ENCODE data around the gene PIK3CB. TPM values are rescaled to one million over a fixed set of nuclear protein-coding genes. Genes with fewer than 3 reads are reported as not detected.

PIK3CB gene
- polyA plus RNA-seq, 3 donors = 14.1 to 33.6 (median 20.4) TPM

- Mint-ChIP-seq H3K4me3 (no peak overlapping the region), H3K36me3 (peaks cover 13 to 31% of the 10 kb centered on the region in 2 donors), H3K4me1 (peaks cover 16% of the 10 kb centered on the region), H3K27ac (peak overlapping the region in 5 of 7 donors; percentile 0 to 83 (median 39)), H3K9me3 (no peaks in the 10 kb centered on the region), H3K27me3 (ENCODE audit: low read depth in 3 of 3) (no peaks in the 10 kb centered on the region)
- WGBS (ENCODE audit: insufficient coverage) = 86% methylated on average over 1 of the region's 3 CpGs
- no peaks in the 10 kb centered on the region for H3K4me1 ChIP-seq (ENCODE audit: control insufficient read depth in 1 of 2, insufficient read depth in 2 of 2, low read length in 2 of 2)
- H3K36me3 ChIP-seq (replicated peaks in 1 of 2; ENCODE audit: control insufficient read depth in 1 of 2, insufficient read depth in 2 of 2, low read length in 2 of 2) = peaks cover under 1 to 18% of the 10 kb centered on the region in 2 donors
- DNase-seq = no peak
- H3K27me3 ChIP-seq (ENCODE audit: control insufficient read depth in 2 of 2, insufficient read depth in 2 of 2, low read length in 2 of 2) = no peaks in the 10 kb centered on the region
- no peaks in the 10 kb centered on the region for H3K9me3 ChIP-seq (replicated peaks in 1 of 2; ENCODE audit: control insufficient read depth in 1 of 2, insufficient read depth in 1 of 2, low read length in 2 of 2)
- H2AFZ ChIP-seq (ENCODE audit: insufficient read depth, low read depth, low read length, poor library complexity, severe bottlenecking) = no peak overlapping the region
- intact Hi-C loops (cut with micrococcal nuclease) = no loop called here
- H3K9ac ChIP-seq (ENCODE audit: insufficient read depth, low read length, poor library complexity, severe bottlenecking) = no peak overlapping the region
- no peak for TF ChIP-seq CTCF (IDR thresholded peaks at IDR 0.05)
- H3K4me2 ChIP-seq (replicated peaks; ENCODE audit: extremely low read depth, low read length, poor library complexity, severe bottlenecking) = no peak overlapping the region
- H3K4me3 ChIP-seq (replicated peaks in 1 of 3; ENCODE audit: low read depth in 2 of 3, low read length in 3 of 3) = no peak overlapping the region
- H3K79me2 ChIP-seq (ENCODE audit: insufficient read depth, low read length) = peaks cover 98% of the 10 kb centered on the region
- H3K27ac ChIP-seq (ENCODE audit: low read depth in 1 of 2, low read length in 2 of 2) = peak overlapping the region in 1 of 2 donors; percentile 33
- H4K20me1 ChIP-seq (ENCODE audit: insufficient read depth, low read length) = peaks cover 80% of the 10 kb centered on the region
These were observed 34.9 kb downstream of the PIK3CB start for GRCh38 chr3:138799822-138800221.

GRCh38 chr3:138797508-138798038, 37.2 kb downstream of the PIK3CB start:
- no CpG with 5 or more reads among the region's 1 CpG for WGBS (ENCODE audit: insufficient coverage)
- Histone ChIP-seq H3K4me3 (replicated peaks in 1 of 3; ENCODE audit: low read depth in 2 of 3, low read length in 3 of 3) (no peak overlapping the region), H3K36me3 (replicated peaks in 1 of 2; ENCODE audit: control insufficient read depth in 1 of 2, insufficient read depth in 2 of 2, low read length in 2 of 2) (peaks cover 21 to 40% of the 10 kb centered on the region in 2 donors), H3K4me2 (replicated peaks; ENCODE audit: extremely low read depth, low read length, poor library complexity, severe bottlenecking) (no peak overlapping the region), H2AFZ (ENCODE audit: insufficient read depth, low read depth, low read length, poor library complexity, severe bottlenecking) (no peak overlapping the region), H4K20me1 (ENCODE audit: insufficient read depth, low read length) (peaks cover 74% of the 10 kb centered on the region), H3K79me2 (ENCODE audit: insufficient read depth, low read length) (peaks cover 98% of the 10 kb centered on the region), H3K27me3 (ENCODE audit: control insufficient read depth in 2 of 2, insufficient read depth in 2 of 2, low read length in 2 of 2) (no peaks in the 10 kb centered on the region), H3K9me3 (replicated peaks in 1 of 2; ENCODE audit: control insufficient read depth in 1 of 2, insufficient read depth in 1 of 2, low read length in 2 of 2) (no peaks in the 10 kb centered on the region), H3K27ac (ENCODE audit: low read depth in 1 of 2, low read length in 2 of 2) (peak overlapping the region in 1 of 2 donors; percentile 31), H3K9ac (ENCODE audit: insufficient read depth, low read length, poor library complexity, severe bottlenecking) (no peak overlapping the region), H3K4me1 (ENCODE audit: control insufficient read depth in 1 of 2, insufficient read depth in 2 of 2, low read length in 2 of 2) (no peaks in the 10 kb centered on the region)
- peak overlapping the region in 5 of 7 donors; percentile 13 to 80 (median 43) for H3K27ac Mint-ChIP-seq
- TF ChIP-seq CTCF (IDR thresholded peaks at IDR 0.05) = no peak
- no peaks in the 10 kb centered on the region for H3K27me3 Mint-ChIP-seq (ENCODE audit: low read depth in 3 of 3)
- H3K36me3 Mint-ChIP-seq = peaks cover 31 to 52% of the 10 kb centered on the region in 2 donors
- no peak overlapping the region for H3K4me3 Mint-ChIP-seq
- H3K4me1 Mint-ChIP-seq = peaks cover 7% of the 10 kb centered on the region
- H3K9me3 Mint-ChIP-seq = no peaks in the 10 kb centered on the region
- no peak for DNase-seq
- intact Hi-C loops (cut with micrococcal nuclease) = no loop called here

Data from CD14-positive monocyte (primary cell).